KOPT-K1 (cell line): ENCODE data around the gene ADAMTSL4.

Source experiments
- H3K27ac ChIP-seq: fragments of 200-600 bp; sonication (generic); 2 replicates; pipeline ENCODE4 v1.5.1; 2016; ENCODE audit warnings: antibody characterized with exemption, mild to moderate bottlenecking, low read depth, low read length; ENCODE audit not compliant: poor library complexity, severe bottlenecking
- H3K36me3 ChIP-seq: fragments of 200-600 bp; sonication (generic); 2 replicates; pipeline ENCODE4 v1.5.1; 2017; ENCODE audit warnings: antibody characterized with exemption, mild to moderate bottlenecking, low read length, moderate library complexity; ENCODE audit not compliant: insufficient read depth
- H3K9me3 ChIP-seq: fragments of 200-600 bp; sonication (generic); 2 replicates; pipeline ENCODE4 v1.5.1; 2017; ENCODE audit warnings: antibody characterized with exemption, low read length, mild to moderate bottlenecking; ENCODE audit not compliant: insufficient read depth, poor library complexity, severe bottlenecking

Gene ADAMTSL4

GRCh38 chr1:150557065-150557600, 7.9 kb downstream of the ADAMTSL4 start:
- H3K36me3 ChIP-seq = no peaks in the 10 kb centered on the region
- no peaks in the 10 kb centered on the region for H3K9me3 ChIP-seq
- H3K27ac ChIP-seq = no peak overlapping the region

DNA sequence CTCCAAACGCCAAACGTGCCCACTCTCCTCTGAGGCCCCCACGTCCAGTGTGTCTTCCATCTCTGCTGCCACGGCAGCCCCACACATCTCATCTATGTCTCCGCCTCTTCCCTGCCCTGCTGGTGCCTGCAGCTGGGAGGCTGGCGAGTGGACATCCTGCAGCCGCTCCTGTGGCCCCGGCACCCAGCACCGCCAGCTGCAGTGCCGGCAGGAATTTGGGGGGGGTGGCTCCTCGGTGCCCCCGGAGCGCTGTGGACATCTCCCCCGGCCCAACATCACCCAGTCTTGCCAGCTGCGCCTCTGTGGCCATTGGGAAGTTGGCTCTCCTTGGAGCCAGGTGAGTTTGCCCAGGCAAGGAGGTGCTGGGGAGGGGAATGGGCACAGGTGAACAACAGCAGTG, 8.6 kb downstream of the ADAMTSL4 start:
- no peaks in the 10 kb centered on the region for H3K36me3 ChIP-seq
- no peaks in the 10 kb centered on the region for H3K9me3 ChIP-seq
- H3K27ac ChIP-seq = no peak overlapping the region

GRCh38 chr1:150558303-150558704, 9.1 kb downstream of the ADAMTSL4 start:
- Histone ChIP-seq H3K27ac (no peak overlapping the region), H3K36me3 (no peaks in the 10 kb centered on the region), H3K9me3 (no peaks in the 10 kb centered on the region)

DNA sequence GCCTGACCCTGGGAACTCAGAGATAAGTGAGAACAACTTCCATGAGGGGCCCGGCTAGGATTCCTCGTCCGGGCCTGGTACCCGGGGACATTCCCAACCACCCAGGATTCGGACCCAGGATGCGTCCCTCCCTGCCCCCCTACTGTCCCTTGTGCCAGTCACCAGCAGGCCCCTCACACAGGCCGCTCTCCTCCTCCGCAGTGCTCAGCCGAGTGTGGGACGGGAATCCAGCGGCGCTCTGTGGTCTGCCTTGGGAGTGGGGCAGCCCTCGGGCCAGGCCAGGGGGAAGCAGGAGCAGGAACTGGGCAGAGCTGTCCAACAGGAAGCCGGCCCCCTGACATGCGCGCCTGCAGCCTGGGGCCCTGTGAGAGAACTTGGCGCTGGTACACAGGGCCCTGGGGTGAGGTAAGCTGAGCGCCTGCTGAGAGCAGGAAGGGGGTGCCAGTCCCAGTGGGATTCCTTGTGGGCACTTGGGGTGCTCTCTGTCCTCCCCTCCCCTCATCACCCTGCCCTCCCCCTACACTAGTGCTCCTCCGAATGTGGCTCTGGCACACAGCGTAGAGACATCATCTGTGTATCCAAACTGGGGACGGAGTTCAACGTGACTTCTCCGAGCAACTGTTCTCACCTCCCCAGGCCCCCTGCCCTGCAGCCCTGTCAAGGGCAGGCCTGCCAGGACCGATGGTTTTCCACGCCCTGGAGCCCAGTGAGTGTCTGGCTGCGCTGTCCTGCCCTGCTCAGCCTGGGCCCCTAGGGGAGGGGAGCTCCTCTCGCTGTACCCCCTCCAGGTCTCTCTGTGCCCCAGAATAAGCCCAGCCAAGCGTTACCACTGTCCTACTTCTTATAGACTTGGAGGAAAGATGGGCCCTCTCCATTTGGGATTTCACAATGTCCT, 9.8 kb downstream of the ADAMTSL4 start:
- Histone ChIP-seq H3K27ac (no peak overlapping the region), H3K9me3 (no peaks in the 10 kb centered on the region), H3K36me3 (no peaks in the 10 kb centered on the region)

DNA sequence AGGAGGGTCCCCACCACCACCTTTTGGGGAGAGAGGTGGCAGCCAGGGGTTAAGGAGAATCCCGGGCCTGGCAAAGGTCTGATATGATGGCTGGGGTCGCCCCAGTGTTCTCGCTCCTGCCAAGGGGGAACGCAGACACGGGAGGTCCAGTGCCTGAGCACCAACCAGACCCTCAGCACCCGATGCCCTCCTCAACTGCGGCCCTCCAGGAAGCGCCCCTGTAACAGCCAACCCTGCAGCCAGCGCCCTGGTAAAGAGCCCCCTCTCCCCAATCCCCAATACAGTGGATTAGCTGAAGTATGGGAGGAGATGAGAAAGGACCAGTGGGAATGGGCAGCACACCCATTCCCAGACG, 10.4 kb downstream of the ADAMTSL4 start:
- Histone ChIP-seq H3K27ac (no peak overlapping the region), H3K36me3 (no peaks in the 10 kb centered on the region), H3K9me3 (no peaks in the 10 kb centered on the region)

GRCh38 chr1:150560011-150560438, 10.8 kb downstream of the ADAMTSL4 start:
- H3K9me3 ChIP-seq = no peaks in the 10 kb centered on the region
- no peaks in the 10 kb centered on the region for H3K36me3 ChIP-seq
- H3K27ac ChIP-seq = no peak overlapping the region

- no peaks in the 10 kb centered on the region for H3K36me3 ChIP-seq
- H3K9me3 ChIP-seq = no peaks in the 10 kb centered on the region
Measured at GRCh38 chr1:150560576-150561253, 11.5 kb downstream of the ADAMTSL4 start.

GRCh38 chr1:150561254-150561973, 12.2 kb downstream of the ADAMTSL4 start:
- no peaks in the 10 kb centered on the region for H3K9me3 ChIP-seq
- peak overlapping the region; percentile 72 for H3K27ac ChIP-seq
- no peaks in the 10 kb centered on the region for H3K36me3 ChIP-seq

More at GRCh38 chr1:150560576-150561253, 11.5 kb downstream of the ADAMTSL4 start:
- H3K27ac ChIP-seq = peak overlapping the region; percentile 72

- no peaks in the 10 kb centered on the region for H3K36me3 ChIP-seq
- H3K9me3 ChIP-seq = no peaks in the 10 kb centered on the region
- peak overlapping the region; percentile 72 for H3K27ac ChIP-seq
Measured at GRCh38 chr1:150561974-150562445, 12.8 kb downstream of the ADAMTSL4 start.

DNA sequence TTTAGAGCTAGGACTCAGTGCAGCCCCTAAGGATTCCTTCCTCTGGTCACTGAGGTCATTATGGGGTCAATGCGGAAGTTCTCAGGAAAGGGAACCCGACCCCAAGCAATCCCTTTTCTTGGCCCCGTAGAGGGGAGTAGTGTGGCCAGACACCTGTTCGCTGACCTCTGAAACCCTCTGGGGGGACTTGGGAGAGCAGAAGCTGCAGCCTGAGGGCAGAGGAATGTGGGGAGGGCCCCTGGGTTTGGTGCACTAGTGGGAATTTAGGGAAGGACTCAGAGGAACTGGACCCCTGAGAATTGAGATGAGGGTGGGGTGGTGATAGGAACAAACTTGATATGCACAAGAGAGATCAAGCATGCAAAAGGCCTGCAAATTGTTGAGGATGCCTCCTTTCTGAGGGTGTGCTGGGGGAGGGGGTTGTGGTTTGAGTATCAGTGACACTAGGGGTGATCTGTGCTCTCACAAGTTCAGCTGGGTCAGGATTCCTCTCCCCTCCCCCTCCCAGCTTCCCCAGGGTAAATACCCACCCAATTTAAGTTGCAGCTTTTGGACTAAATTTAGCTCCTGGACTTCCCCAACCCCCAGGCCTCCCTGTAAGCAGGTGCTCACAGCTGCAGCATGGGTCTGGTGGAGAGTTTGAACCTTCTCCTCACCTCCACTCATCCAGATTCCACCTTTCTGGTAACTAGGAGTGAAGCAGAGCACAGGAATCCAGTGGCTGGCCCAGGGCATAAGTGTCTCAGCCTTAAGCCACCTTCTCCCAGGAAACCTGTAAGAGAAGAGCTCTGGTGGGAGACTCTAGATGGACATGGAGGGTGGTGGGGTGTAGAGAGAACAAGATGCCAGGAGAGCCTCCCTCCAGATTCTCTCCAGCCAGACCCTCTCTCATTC, 13.5 kb downstream of the ADAMTSL4 start:
- peak overlapping the region; percentile 72 for H3K27ac ChIP-seq

DNA sequence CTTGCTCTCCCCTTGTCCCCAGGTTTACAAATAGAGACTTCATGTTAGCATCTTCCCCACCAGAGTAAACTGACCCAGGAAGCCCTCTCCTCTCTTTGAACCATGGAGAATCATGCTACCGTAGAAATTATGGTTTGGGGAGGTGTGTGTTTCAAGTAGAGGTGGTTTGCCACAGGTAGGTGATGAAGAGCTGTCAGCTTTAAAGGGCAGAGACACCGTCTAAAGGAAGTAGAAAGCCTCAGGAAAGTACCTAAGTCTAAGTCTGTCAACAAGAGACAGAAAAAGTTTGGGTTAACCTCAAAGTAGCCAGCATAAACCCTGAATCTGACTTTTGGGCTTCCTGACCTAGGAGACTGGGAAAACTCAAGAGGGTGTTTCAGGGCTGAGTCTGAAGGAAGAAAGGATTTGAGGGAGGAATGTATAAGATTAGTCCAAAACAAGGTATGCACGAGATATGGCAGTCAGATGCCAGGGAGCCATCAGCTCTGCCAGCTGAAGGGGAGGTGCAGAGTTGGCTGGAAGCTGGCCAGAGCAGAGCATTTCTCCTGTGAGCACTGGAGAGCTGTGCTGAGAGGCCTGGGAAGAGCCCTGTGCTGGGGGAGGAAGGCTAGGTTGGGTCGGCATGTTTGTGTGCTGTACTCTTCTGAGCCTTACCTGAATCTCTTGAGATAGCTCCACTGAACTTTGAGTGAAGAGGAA, 14.3 kb downstream of the ADAMTSL4 start:
- H3K27ac ChIP-seq = peak overlapping the region; percentile 72
- H3K36me3 ChIP-seq = no peaks in the 10 kb centered on the region
- no peaks in the 10 kb centered on the region for H3K9me3 ChIP-seq

More for the DNA sequence above, 13.5 kb downstream of the ADAMTSL4 start:
- Histone ChIP-seq H3K9me3 (no peaks in the 10 kb centered on the region), H3K36me3 (no peaks in the 10 kb centered on the region)

DNA sequence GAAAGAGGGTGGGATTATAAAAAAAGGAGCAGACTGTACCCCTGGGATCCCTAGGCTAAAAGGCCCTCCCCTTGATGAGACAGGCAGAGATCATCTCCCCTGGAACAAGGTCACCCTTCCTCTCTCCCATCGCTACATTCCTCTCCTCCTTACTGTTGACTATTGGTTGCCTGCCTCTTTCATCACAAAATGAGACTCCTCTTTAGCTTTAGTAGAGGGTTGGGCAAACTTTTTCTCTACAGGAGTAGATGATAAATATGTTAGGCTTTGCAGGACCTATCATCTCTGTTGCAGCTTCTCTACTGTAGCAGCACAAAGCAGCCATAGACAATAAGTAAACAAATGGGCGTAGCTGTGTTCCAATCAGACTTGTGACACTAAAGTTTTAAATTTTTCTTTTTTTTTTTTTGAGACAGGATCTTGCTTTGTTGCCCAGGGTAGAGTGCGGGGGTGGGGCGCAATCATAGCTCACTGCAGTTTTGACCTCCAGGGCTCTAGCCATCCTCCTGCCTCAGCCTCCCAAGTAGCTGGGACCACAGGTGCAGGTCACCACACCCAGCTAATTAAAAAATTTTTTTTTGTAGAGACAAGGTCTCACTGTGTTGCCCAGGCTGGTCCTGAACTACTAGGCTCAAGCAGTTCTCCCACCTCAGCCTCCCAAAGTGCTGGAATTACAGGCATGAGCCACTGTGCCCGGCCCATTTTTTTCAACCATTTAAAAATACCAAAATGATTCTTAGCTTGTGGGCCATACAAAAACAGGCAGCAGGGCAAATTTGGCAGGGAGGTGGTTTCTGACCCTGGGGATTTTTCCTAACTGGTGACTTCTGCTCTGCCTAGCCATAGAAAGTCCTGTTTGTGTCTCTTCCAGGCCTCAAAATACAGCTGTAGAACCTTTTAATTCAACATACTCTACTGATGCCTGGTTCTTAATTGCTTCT, 15.1 kb downstream of the ADAMTSL4 start:
- H3K9me3 ChIP-seq = no peaks in the 10 kb centered on the region
- H3K27ac ChIP-seq = peak overlapping the region; percentile 72
- H3K36me3 ChIP-seq = no peaks in the 10 kb centered on the region
